Sigmoid colon (tissue), 7 donors: ENCODE measurements around the gene OGFR. TPM values are rescaled to one million over a fixed set of nuclear protein-coding genes. Genes with fewer than 3 reads are reported as not detected.

Experiments used
- DNase-seq: peaks from one replicate; pipeline ENCODE4 v3.0.0-alpha.2; 2019
- H3K27ac ChIP-seq, 4 donors: fragments of 200-600 bp; sonication (generic); one replicate each; pipeline ENCODE4 v1.5.1; 2016 to 2019; ENCODE audit warnings: mild to moderate bottlenecking in 1 of 4
- H3K27me3 ChIP-seq, 3 donors: fragments of 200-600 bp; sonication (generic); one replicate each; pipeline ENCODE4 v1.5.1; 2019; ENCODE audit warnings: mild to moderate bottlenecking in 1 of 3
- H3K36me3 ChIP-seq, 4 donors: fragments of 200-600 bp; sonication (generic); one replicate each; pipeline ENCODE4 v1.5.1; 2016 to 2019
- H3K4me1 ChIP-seq, 4 donors: fragments of 200-600 bp; sonication (generic); one replicate each; pipeline ENCODE4 v1.5.1; 2017 to 2019
- H3K4me3 ChIP-seq, 4 donors: fragments of 200-600 bp; sonication (generic); one replicate each; pipeline ENCODE4 v1.5.1; 2017 to 2019; ENCODE audit warnings: mild to moderate bottlenecking in 2 of 4, moderate library complexity in 1 of 4
- H3K9me3 ChIP-seq, 4 donors: fragments of 200-600 bp in 3 of 4; sonication (generic) in 3 of 4; one replicate each; pipeline versions ENCODE4 v1.5.1 to v1.6.1; 2013 to 2019
- CTCF ChIP-seq, 4 experiments: fragments of 450-650 bp in 3 of 4; fragments of 200-600 bp in 1 of 4; IDR thresholded peaks; one replicate each; pipeline ENCODE4 v1.5.1; 2016 to 2019; ENCODE audit warnings: antibody characterized with exemption in 4 of 4, mild to moderate bottlenecking in 3 of 4, moderate library complexity in 2 of 4
- EP300 ChIP-seq, 4 donors: sonication (generic); formaldehyde crosslinking; IDR thresholded peaks; one replicate each; pipeline ENCODE4 v1.6.1; 2017; ENCODE audit warnings: antibody characterized with exemption in 4 of 4
- POLR2A ChIP-seq, 2 donors: fragments of 450-650 bp; IDR thresholded peaks; one replicate each; pipeline ENCODE4 v1.6.1; 2016; ENCODE audit warnings: antibody characterized with exemption in 2 of 2, mild to moderate bottlenecking in 2 of 2, moderate library complexity in 2 of 2
- POLR2AphosphoS5 ChIP-seq, 4 donors: sonication (generic); formaldehyde crosslinking; IDR thresholded peaks; one replicate each; pipeline ENCODE4 v1.6.1; 2017; ENCODE audit warnings: antibody characterized with exemption in 4 of 4
- WGBS, 2 donors: extraction: QIAGEN DNeasy Blood & Tissue Kit; methylation state at CpG; one replicate each; pipeline ENCODE4 v1.1.7; 2013; 5-methylcytosine and 5-hydroxymethylcytosine counted together
- intact Hi-C: fragments of 100-400 bp; cut with DNase I; formaldehyde crosslinking; loops from one replicate; pipeline ENCODE4 v1.15.1; 2023
- polyA plus RNA-seq, 3 donors: library from polyadenylated mRNA; stranded (reverse); fragments of 200-250 nt; gene quantifications; one replicate each; pipeline ENCODE4 v1.2.3, GENCODE V29; 2013
- total RNA-seq, 4 donors: library from RNA; depleted of rRNA; stranded (reverse); fragments of >200 nt; gene quantifications; one replicate each; pipeline ENCODE4 v1.1.0, GENCODE V29; 2016
- donor health status: healthy with polysubstance abuse.
- donor health status: Bipolar disorder and iron deficiency.
- donor health status: healthy.

OGFR gene
- total and polyA plus RNA-seq, 7 donors: 22.2 to 64.8 (median 46.6) TPM

GRCh38 chr20:62766071-62766450, 38.6 kb upstream of the OGFR start:
- H3K4me1 ChIP-seq: peaks cover 0 to 34% (median 25%) of the 10 kb centered on the region in 4 donors
- no peaks in the 10 kb centered on the region for H3K36me3 ChIP-seq
- intact Hi-C loops: no loop called here
- no peak for DNase-seq
- H3K9me3 ChIP-seq: no peaks in the 10 kb centered on the region
- TF ChIP-seq CTCF (IDR thresholded peaks at IDR 0.05) (no peak), POLR2AphosphoS5 (IDR thresholded peaks at IDR 0.05) (no peak), POLR2A (IDR thresholded peaks at IDR 0.05) (no peak), EP300 (IDR thresholded peaks at IDR 0.05) (no peak)
- WGBS, 2 donors: 45 to 69% methylated on average over 10 of the region's 10 CpGs
- H3K4me3 ChIP-seq: no peak overlapping the region
- H3K27ac ChIP-seq: no peak overlapping the region
- H3K27me3 ChIP-seq: no peaks in the 10 kb centered on the region

- Histone ChIP-seq H3K27me3 (no peaks in the 10 kb centered on the region), H3K27ac (no peak overlapping the region), H3K9me3 (no peaks in the 10 kb centered on the region), H3K4me1 (peaks cover 0 to 28% (median 18%) of the 10 kb centered on the region in 4 donors), H3K4me3 (no peak overlapping the region), H3K36me3 (no peaks in the 10 kb centered on the region)
- no peak for DNase-seq
- 22 to 62% methylated on average over 16 of the region's 16 CpGs for WGBS, 2 donors
- no peak for TF ChIP-seq POLR2A (IDR thresholded peaks at IDR 0.05)
- no peak for TF ChIP-seq EP300 (IDR thresholded peaks at IDR 0.05)
- TF ChIP-seq CTCF (IDR thresholded peaks at IDR 0.05): no peak
- TF ChIP-seq POLR2AphosphoS5 (IDR thresholded peaks at IDR 0.05): no peak
- intact Hi-C loops: no loop called here
Measured at GRCh38 chr20:62766716-62767115, 37.9 kb upstream of the OGFR start.

- H3K4me1 ChIP-seq: peaks cover 0 to 23% (median 14%) of the 10 kb centered on the region in 4 donors
- no peak for TF ChIP-seq EP300 (IDR thresholded peaks at IDR 0.05)
- no peaks in the 10 kb centered on the region for H3K36me3 ChIP-seq
- H3K9me3 ChIP-seq: no peaks in the 10 kb centered on the region
- intact Hi-C loops: no loop called here
- no peaks in the 10 kb centered on the region for H3K27me3 ChIP-seq
- DNase-seq: no peak
- H3K27ac ChIP-seq: peak overlapping the region in 1 of 4 donors; percentile 19
- 87 to 91% methylated on average over 8 of the region's 8 CpGs for WGBS, 2 donors
- H3K4me3 ChIP-seq: no peak overlapping the region
Measured at GRCh38 chr20:62768234-62768546, 36.4 kb upstream of the OGFR start.

- Histone ChIP-seq H3K27ac (peak overlapping the region in 1 of 4 donors; percentile 19), H3K4me1 (peaks cover 0 to 28% (median 14%) of the 10 kb centered on the region in 4 donors), H3K4me3 (no peak overlapping the region), H3K9me3 (no peaks in the 10 kb centered on the region), H3K27me3 (no peaks in the 10 kb centered on the region), H3K36me3 (no peaks in the 10 kb centered on the region)
- intact Hi-C loops: no loop called here
- no peak for DNase-seq
- WGBS, 2 donors: 24 to 59% methylated on average over 21 of the region's 21 CpGs
- TF ChIP-seq POLR2AphosphoS5 (IDR thresholded peaks at IDR 0.05) (no peak), POLR2A (IDR thresholded peaks at IDR 0.05) (no peak), CTCF (IDR thresholded peaks at IDR 0.05) (no peak), EP300 (IDR thresholded peaks at IDR 0.05) (no peak)
Measured at GRCh38 chr20:62768551-62769287, 35.9 kb upstream of the OGFR start.

GRCh38 chr20:62769346-62770071, 35.1 kb upstream of the OGFR start:
- H3K9me3 ChIP-seq: no peaks in the 10 kb centered on the region
- no peak for TF ChIP-seq EP300 (IDR thresholded peaks at IDR 0.05)
- TF ChIP-seq CTCF (IDR thresholded peaks at IDR 0.05): no peak
- TF ChIP-seq POLR2A (IDR thresholded peaks at IDR 0.05): no peak
- TF ChIP-seq POLR2AphosphoS5 (IDR thresholded peaks at IDR 0.05): no peak
- intact Hi-C loops: no loop called here
- H3K4me3 ChIP-seq: no peak overlapping the region
- WGBS, 2 donors: 90 to 93% methylated on average over 16 of the region's 16 CpGs
- H3K27ac ChIP-seq: no peak overlapping the region
- H3K4me1 ChIP-seq: peaks cover 0 to 28% (median 14%) of the 10 kb centered on the region in 4 donors
- no peaks in the 10 kb centered on the region for H3K36me3 ChIP-seq
- H3K27me3 ChIP-seq: no peaks in the 10 kb centered on the region
- DNase-seq: no peak
